UCSD-AML1 (cell line): ENCODE data around the gene PRIM2.
A peak's percentile ranks its signal among the peaks of the same experiment; 100 is the strongest.
"Not testable (repeated sequence)": the region's sequence is repeated elsewhere in the genome, so short reads cannot be mapped to it uniquely, and the experiment has no call there.

Source experiments
- DNase-seq: peaks from one replicate; lab custom pipeline; 2025; ENCODE audit not compliant: unreplicated experiment; lab: John Stamatoyannopoulos, UW

The PRIM2 gene

GRCh38 chr6:57577023-57577422, 259.6 kb downstream of the PRIM2 start:
- not testable (repeated sequence) for DNase-seq

DNA sequence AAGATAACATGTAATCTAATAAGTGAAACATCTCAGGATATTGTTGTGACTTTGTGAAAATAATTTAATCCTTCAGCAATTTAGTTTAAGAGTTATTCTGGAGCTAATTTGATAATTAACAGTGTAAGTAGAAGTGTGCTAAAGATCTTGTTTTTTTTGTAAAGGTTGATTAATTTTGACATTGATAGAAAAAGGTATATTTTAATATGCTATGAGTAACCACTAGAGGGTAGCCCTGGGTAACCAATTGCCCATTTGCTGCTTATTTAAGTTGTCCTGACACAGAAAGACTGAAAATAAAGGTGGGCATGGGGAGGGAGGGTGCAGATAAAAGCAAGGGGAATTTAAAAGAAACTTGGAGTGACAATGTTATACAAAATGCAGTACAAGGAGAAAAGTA, 262.1 kb downstream of the PRIM2 start:
- DNase-seq = not testable (repeated sequence)

DNA sequence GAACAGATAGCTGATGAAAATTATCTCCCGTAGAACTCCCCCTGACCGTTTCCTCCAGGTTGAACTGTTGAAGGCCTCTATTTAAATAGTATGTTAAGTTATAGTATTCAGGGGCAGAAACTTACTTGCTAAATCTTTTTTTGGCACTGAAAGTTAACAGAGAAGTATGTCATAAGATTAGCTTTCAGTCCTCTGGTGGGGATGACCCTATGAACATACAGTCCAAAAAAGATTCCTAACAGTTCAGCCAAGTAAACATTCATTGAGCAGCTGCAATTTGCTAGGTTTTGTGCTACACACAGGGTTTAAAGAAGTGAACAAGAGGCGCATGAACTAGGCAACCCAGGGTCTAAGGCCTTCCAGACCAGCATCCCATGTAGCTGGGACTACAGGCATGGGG, 264.2 kb downstream of the PRIM2 start:
- not testable (repeated sequence) for DNase-seq

GRCh38 chr6:57601105-57601504, 283.7 kb downstream of the PRIM2 start:
- not testable (repeated sequence) for DNase-seq

DNA sequence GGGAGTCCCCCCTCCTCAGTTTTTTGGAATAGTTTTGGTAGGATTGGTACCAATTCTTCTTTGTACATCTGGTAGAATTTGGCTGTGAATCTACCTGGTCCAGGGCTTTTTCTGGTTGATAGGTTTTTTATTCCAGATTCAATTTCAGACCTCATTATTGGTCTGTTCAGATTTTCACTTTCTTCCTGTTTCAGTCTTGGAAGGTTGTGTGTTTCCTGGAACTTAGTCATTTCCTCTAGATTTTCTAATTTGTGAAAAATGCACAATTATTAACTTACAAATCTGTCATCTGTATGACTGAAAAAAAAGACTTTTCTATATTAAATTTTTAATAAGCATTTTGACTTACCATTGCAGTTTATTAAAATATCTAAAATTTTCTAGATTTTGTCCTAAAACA, 287.9 kb downstream of the PRIM2 start:
- DNase-seq = not testable (repeated sequence)

DNA sequence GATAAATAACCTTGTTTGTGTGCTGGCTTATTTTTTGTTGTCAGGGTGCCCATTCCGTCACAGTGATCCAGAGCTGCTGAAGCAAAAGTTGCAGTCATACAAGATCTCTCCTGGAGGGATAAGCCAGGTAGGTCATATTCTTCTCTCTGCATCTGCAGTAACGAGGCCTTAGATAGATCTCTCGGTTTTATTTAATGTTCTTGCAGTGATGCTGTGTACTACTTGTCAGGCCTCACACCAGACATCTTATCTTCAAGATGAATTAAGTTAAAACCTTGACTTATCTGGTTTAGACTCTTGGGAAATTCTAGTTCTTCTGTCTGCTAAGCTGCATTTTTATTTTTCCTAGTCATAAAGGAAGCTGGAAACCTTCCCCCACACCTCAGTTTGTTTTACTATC, 288.9 kb downstream of the PRIM2 start:
- DNase-seq = not testable (repeated sequence)

DNA sequence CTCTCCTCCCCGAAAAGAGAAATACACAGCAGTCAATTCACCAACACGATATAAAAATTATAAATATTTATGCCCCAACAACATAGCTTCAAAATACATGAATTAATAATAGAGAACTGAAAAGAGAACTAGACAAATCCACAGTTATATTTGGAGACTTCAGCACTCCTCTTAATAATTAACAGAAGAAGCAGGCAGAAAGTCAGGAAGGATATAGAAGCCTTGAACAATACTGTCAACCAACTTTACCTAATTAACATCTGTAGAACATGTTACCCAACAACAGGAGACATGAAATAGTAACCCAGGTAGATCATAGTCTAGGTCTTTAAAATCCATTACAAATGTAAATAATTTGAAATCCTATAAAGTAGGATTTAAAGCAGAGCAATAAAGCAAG, 293.2 kb downstream of the PRIM2 start:
- not testable (repeated sequence) for DNase-seq

GRCh38 chr6:57618959-57619358, 301.5 kb downstream of the PRIM2 start:
- DNase-seq = not testable (repeated sequence)

GRCh38 chr6:57631773-57632172, 314.3 kb downstream of the PRIM2 start:
- DNase-seq = not testable (repeated sequence)

GRCh38 chr6:57658526-57658925, 341.1 kb downstream of the PRIM2 start:
- not testable (repeated sequence) for DNase-seq

- DNase-seq = not testable (repeated sequence)
These were observed 342.4 kb downstream of the PRIM2 start for GRCh38 chr6:57659794-57660193.

- not testable (repeated sequence) for DNase-seq
These were observed 343.5 kb downstream of the PRIM2 start for GRCh38 chr6:57660940-57661339.

DNA sequence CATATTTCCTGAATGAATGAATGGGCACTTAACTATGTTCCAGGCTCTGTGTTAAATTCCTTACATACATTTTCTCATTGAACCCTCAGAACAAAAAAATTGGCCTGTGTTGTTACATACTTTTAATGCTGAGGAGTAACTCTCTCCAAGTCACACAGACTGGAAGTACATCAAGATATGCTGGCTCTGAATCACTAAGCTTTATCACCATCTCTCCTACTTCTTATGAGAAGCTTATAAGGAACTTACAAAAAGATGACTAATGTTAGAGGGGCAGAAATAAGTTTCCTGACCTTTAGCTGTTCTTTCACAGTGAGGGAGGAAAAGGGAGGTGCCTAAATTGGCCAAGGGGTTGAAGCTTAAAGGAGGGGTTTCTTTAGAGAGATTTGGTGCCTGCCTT, 350.7 kb downstream of the PRIM2 start:
- DNase-seq = not testable (repeated sequence)

- DNase-seq = not testable (repeated sequence)
These were observed 353.8 kb downstream of the PRIM2 start for GRCh38 chr6:57671237-57671636.

DNA sequence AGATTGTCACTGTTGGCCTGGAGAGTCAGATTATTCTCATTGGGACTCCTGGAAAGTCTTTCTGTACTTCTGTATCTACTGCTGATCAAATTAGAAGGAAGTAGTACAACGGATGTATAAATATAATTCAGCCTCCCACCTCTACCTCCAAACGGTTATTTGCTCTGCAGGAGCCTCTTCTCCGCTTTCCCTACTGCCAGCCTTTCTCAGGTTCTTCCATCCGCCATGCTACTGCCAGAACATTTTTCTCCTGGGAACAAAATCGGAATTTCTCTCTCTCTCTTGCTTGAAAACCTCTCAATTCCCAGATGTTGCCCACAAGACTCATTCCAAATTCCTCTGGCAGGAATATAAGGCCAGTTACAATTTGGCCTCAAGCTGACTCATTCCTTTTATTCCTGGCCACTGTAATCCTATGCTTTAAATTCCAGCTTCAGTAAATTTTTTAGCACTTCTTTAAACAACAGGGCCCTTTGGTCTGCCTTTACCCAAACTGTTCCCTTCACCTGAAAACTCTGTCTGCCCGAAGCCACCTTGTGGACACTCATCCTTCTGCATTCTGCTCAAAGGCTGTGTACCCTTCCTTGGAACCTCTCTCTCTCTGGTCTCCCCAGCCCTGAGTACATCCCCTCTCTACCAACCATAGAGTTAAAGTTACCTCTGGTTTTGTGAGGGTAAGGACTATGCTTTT, 354.7 kb downstream of the PRIM2 start:
- DNase-seq = not testable (repeated sequence)

- DNase-seq = peak; percentile 6
These were observed 355.9 kb downstream of the PRIM2 start for GRCh38 chr6:57673281-57673680.

DNA sequence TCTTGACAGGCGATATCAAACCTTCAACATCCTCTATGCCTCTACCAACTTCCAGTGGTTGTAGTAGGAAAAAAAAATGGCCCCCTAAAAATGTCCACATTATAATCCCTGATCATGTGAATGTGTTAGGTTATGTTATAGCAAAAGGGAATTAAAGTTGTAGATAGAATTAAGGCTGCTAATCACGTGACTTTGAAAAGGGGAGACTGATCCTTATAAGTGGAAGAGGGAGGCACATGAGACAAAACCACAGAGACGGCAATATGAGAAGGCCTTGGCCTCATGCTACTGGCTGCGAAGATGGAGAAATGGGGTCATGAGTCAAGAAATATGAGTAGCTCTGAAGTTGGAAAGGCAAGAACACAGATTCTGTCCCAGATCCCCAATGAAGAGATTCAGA, 358.0 kb downstream of the PRIM2 start:
- DNase-seq = not testable (repeated sequence)

DNA sequence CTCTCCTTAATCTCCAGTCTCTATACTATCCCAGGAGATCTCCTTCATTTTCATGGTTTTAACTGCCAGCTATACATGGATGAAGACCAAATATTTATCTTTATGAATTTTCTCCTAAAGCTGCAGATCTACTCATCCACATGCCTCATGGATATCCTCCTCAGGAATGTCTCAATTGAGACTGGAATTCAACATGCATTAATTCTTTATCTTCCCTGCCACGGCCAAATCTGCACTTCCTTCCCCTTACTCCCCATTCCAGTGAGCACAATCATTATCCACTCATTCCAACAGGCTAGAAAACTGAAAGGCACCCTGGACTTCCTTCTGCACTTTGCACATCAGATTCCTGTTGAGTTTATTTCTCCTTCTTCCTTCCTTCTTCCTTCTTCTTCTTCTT, 379.0 kb downstream of the PRIM2 start:
- not testable (repeated sequence) for DNase-seq
